GM12875 (cell line): ENCODE data around the gene FUT6.
A peak's percentile ranks its signal among the peaks of the same experiment; 100 is the strongest.

ENCODE experiments used
- H3K4me3 ChIP-seq: one replicate; pipeline ENCODE4 v1.5.1; 2011; ENCODE audit warnings: low read depth, low read length, control low read depth
- TF ChIP-seq, protein P1 (sequence below): IDR thresholded peaks from 2 replicates; pipeline ENCODE4 v1.5.1; 2011; ENCODE audit warnings: low read depth, mild to moderate bottlenecking, control low read depth, inconsistent platforms, low read length, moderate library complexity, borderline replicate concordance; ENCODE audit not compliant: insufficient read depth

Gene FUT6

DNA sequence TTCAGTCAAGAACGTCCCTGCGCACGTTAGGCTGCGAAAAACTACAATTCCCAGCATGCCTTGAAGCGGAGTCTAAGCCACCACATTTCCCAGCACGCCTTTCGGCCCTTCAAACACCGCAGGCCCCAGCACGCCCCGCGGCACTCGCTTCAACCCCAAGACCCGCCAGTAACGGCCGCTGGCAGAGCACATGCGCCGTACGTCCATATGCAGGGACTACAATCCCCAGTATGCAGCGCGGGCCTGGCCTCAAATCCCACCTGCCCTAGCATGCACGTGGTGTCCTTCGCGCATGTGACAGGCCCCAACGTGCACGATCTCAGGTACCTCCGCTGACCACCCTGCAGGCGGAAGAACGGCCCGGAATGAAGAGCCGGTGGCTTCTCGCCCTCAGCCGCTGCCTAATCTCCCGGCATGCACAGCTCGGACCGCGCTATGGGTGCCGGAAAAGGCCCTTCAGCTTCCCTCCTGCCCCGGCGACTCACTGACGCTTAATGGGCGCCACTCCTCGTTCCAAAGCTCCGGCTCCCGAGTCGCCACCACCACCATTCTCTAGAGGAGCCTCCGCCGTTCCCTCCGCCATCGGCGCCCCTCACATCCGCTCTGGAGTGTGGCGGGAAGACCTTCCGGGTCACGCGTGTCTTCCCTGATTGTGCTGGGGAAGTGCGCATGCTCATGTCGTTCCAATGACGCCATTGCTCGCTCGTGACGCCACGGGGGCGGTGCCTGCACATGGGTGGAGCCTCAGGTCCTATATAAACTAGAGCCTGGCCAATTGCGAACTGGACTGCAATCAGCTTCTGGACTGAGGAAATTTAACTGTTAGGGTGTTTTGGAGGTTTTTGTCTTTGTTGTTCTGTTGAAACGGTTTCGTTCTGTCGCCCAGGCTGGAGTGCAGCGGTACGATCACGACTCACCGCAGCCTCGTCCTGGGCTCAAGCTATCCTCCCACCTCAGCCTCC, 48.7 kb downstream of the FUT6 start, which contains the start of gene DUS3L:
Gene DUS3L (minus strand): TSS at position 605 of the 962 bp plus-strand sequence. CDS start 22 bp downstream, at position 583.
- TF ChIP-seq, protein P1, sequence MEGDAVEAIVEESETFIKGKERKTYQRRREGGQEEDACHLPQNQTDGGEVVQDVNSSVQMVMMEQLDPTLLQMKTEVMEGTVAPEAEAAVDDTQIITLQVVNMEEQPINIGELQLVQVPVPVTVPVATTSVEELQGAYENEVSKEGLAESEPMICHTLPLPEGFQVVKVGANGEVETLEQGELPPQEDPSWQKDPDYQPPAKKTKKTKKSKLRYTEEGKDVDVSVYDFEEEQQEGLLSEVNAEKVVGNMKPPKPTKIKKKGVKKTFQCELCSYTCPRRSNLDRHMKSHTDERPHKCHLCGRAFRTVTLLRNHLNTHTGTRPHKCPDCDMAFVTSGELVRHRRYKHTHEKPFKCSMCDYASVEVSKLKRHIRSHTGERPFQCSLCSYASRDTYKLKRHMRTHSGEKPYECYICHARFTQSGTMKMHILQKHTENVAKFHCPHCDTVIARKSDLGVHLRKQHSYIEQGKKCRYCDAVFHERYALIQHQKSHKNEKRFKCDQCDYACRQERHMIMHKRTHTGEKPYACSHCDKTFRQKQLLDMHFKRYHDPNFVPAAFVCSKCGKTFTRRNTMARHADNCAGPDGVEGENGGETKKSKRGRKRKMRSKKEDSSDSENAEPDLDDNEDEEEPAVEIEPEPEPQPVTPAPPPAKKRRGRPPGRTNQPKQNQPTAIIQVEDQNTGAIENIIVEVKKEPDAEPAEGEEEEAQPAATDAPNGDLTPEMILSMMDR = no peak
- peak within 1 kb of the TSS; percentile 86 for H3K4me3 ChIP-seq

DNA sequence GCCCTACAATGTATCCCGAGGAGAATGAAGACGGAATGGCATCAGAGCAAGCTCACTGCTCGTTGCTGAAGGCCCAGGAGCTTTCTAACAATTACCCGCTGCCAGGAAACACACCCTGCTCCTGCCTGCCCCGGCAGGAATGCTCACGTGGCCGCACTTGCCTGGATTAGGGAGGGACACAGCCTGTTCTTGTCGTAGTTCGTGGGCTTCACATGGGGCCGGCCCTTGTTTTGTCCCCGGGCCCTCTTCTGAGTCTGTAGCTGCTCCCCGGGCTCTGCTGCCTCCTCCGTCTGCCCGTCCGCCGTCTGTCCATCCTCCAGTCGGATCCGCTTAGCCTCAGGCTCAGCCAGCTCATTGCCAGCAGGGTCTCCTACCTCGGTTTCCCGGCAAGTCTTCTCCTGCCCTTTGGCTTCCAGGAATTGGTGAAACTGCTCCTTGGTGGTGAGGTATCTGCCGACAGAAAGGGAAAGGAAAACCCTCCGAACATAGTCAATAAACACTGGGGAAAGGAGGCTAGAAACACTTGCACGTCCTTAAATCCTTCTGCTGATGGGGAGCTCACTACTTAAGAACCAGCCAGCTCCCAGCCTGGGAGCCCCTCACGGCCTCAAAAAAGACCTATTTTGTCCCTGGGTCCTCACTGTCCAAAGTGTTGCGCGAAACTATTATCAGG, 49.5 kb downstream of the FUT6 start:
- H3K4me3 ChIP-seq = peak overlapping the region; percentile 86
- TF ChIP-seq, protein P1 = no peak

GRCh38 chr19:5789351-5789761, 50.1 kb downstream of the FUT6 start:
- H3K4me3 ChIP-seq = no peak overlapping the region

GRCh38 chr19:5788422-5788821, 51.1 kb downstream of the FUT6 start:
- TF ChIP-seq, protein P1 = no peak
- no peak overlapping the region for H3K4me3 ChIP-seq

More at GRCh38 chr19:5789351-5789761, 50.1 kb downstream of the FUT6 start:
- TF ChIP-seq, protein P1 = no peak

DNA sequence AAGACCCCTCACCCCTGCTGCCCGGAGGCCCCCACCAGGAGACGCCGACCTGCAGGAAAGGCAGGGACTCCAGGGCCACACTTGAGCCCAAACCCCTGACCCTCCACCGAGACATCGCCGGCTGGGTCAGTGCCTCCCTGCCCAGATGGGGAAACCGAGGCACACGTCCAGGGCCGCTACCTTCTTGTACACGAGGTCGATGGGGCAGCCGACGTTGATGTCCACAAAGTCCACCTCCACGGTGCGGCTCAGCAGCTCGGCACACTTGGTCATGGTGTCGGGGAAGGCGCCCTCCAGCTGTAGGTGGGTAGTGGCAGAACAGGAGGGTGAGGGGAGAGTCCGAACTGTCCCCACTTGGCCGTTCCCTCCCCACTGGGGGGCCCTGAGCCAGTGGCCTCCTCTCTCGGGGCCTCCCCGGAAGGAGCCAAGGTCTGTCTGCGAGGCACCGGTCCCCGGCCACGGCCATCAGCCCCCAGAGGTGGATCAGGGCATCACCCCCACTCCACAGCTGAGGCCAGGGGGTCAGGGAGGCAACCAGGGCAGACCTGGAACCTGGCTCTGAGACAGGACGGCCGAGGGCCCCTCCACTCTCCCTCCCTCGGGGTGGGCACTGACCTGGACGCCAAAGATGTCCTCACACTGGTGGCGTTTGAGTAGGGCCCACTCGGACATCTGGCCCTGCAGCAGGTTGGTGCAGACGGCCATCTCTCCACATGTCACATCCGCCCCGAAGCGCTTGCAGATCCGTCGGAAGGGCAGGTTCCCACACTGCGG, 51.9 kb downstream of the FUT6 start:
- TF ChIP-seq, protein P1 = no peak
- H3K4me3 ChIP-seq = no peak overlapping the region

DNA sequence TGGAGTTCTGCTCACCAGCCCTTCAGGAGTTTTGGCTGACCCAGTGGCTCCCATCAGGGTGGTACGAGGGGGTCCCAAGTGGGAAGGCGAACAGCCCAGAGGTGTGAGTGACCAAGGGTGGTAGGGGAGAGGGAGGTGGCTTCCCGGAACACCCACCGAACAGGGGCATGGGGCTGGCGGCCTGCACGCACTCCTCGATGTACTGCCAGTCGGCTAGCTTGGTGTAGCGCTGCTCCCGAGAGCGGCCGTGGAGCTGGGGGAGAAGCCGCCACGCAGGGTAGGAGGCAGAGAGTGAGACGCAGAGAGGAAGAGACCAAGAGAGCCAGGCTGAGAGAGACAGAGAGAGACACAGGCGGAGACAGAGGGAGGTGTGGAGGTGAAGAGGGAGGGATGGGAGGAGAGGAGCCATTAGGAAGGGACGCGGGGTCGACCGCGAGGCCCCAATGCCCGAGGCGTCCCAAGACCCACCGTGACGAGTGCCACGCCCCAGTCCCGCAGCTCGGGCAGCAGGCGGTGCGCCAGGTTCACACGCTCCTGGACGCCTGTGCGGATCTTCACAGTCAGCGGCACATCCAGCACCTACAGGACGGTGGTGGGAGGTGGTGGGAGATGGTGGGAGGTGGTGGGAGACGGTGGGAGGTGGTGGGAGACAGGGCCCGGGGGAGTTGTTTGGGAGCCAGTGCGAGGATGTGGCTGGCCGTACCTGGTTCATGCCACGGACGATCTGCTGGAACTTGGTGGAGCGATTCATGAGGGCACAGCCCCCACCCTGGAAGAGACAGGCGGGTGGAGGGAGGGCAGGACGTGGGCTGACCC, 52.7 kb downstream of the FUT6 start:
- TF ChIP-seq, protein P1 = no peak

More for the DNA sequence above, 52.7 kb downstream of the FUT6 start:
- H3K4me3 ChIP-seq = no peak overlapping the region
